ENCODE results near the gene CCT5. TPM values are rescaled to one million over a fixed set of nuclear protein-coding genes. Genes with fewer than 3 reads are reported as not detected.
"Not testable (repeated sequence)": the region's sequence is repeated elsewhere in the genome, so short reads cannot be mapped to it uniquely, and the experiment has no call there.

Gene CCT5
- total and polyA plus RNA-seq, 10 of the 15 experiments (the other 5 are each of a cell fraction or from before 2014, with no cell fraction given) = 376 to 637 (median 543) TPM

GRCh38 chr5:10246761-10247160 lies 3.3 kb upstream of the CCT5 start:
- WGBS (ENCODE audit: insufficient coverage, insufficient replicate concordance, low lambda C conversion rate, missing lambda C conversion rate) = 81% methylated on average over 3 of the region's 3 CpGs
- no peak for ATAC-seq
- BruUV-seq (replicated peaks) = no TSS peak
- TF ChIP-seq BRCA1 (IDR thresholded peaks at IDR 0.05; ENCODE audit: low read depth, low read length) = no peak
- Histone ChIP-seq H4K20me1 (ENCODE audit: control insufficient read depth, insufficient read depth) (no peaks in the 10 kb centered on the region), H3K9me3 (replicated peaks; ENCODE audit: control insufficient read depth, insufficient read depth, low read length) (no peaks in the 10 kb centered on the region), H3K4me1 (ENCODE audit: control insufficient read depth, insufficient read depth, low read length) (peaks cover 7% of the 10 kb centered on the region; the same call in 1 of the 2 replicates), H3K27me3 (replicated peaks in 1 of 2; ENCODE audit: control insufficient read depth in 2 of 2, insufficient read depth in 2 of 2, low read length in 1 of 2) (no peaks in the 10 kb centered on the region), H3K27ac (ENCODE audit: control insufficient read depth, insufficient read depth) (no peak overlapping the region), H3K9ac (ENCODE audit: control insufficient read depth, insufficient read depth, low read length) (no peak overlapping the region), H2AFZ (ENCODE audit: control insufficient read depth, low read depth, low read length) (no peak overlapping the region), H3K4me2 (ENCODE audit: control insufficient read depth, insufficient read depth) (no peak overlapping the region), H3K79me2 (ENCODE audit: control insufficient read depth, insufficient read depth, low read length) (peaks cover 39% of the 10 kb centered on the region), H3K36me3 (ENCODE audit: control insufficient read depth in 2 of 2, insufficient read depth in 2 of 2, low read length in 1 of 2) (0 out of 4 replicates have a peak, but pooled peaks cover 0 to 2% of the 10 kb centered on the region in 2 experiments), H3K4me3 (no peak overlapping the region)
- intact Hi-C loops (cut with micrococcal nuclease; ENCODE audit: unreplicated experiment) (no loop called here), in situ Hi-C loops (cut with MboI) (no loop called here)
- FAIRE-seq = no peak
- DNase-seq (ENCODE audit: low read depth, low spot score) = no peak
- ChIA-PET RAD21 (ENCODE audit: unreplicated experiment) (no interaction called here), SMC1A (ENCODE audit: uncharacterized antibody, unreplicated experiment) (interaction anchor here (0.6 kb wide), 1 partner anchor 1071 kb away, joined by 3 read pairs; no protein-coding TSS in a partner anchor), CTCF (interaction anchor here (0.7 to 1.3 kb wide), 3 partner anchors 37 to 111 kb away, joined by 3 read pairs; no protein-coding TSS in a partner anchor), POLR2A (no interaction called here)

DNA sequence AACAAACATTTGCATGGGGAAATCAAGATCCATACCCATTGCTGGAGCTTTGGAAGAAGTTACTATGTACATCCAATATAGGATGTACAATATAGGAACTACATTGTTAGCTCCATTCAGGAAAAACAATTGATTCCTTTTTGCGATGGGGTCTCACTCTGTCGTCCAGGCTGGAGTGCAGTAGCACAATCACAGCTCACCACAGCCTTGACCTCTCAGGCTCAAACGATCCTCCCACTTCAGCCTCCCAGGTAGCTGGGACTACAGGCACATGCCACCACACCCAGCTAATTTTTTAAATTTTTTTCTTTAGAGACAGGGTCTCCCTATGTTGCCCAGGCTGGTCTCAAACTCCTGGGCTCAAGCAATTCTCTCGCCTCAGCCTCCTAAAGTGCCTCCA lies 2.9 kb upstream of the CCT5 start:
- ATAC-seq; H3K27ac ChIP-seq (ENCODE audit: control insufficient read depth, insufficient read depth); H3K36me3 ChIP-seq (ENCODE audit: control insufficient read depth in 2 of 2, insufficient read depth in 2 of 2, low read length in 1 of 2); H3K4me1 ChIP-seq (ENCODE audit: control insufficient read depth, insufficient read depth, low read length); H4K20me1 ChIP-seq (ENCODE audit: control insufficient read depth, insufficient read depth); DNase-seq (ENCODE audit: low read depth, low spot score); intact Hi-C loops (cut with micrococcal nuclease; ENCODE audit: unreplicated experiment); BruUV-seq (replicated peaks); H3K27me3 ChIP-seq (replicated peaks in 1 of 2; ENCODE audit: control insufficient read depth in 2 of 2, insufficient read depth in 2 of 2, low read length in 1 of 2); SMC1A ChIA-PET (ENCODE audit: uncharacterized antibody, unreplicated experiment); in situ Hi-C loops (cut with MboI); POLR2A ChIA-PET; H3K9me3 ChIP-seq (replicated peaks; ENCODE audit: control insufficient read depth, insufficient read depth, low read length); H3K4me2 ChIP-seq (ENCODE audit: control insufficient read depth, insufficient read depth); FAIRE-seq; H3K9ac ChIP-seq (ENCODE audit: control insufficient read depth, insufficient read depth, low read length); H3K4me3 ChIP-seq; H2AFZ ChIP-seq (ENCODE audit: control insufficient read depth, low read depth, low read length); RAD21 ChIA-PET (ENCODE audit: unreplicated experiment): not testable (repeated sequence)
- 100% methylated on average over 4 of the region's 4 CpGs for WGBS (ENCODE audit: insufficient coverage, insufficient replicate concordance, low lambda C conversion rate, missing lambda C conversion rate)
- CTCF ChIA-PET = interaction anchor here (0.7 to 1.3 kb wide), 3 partner anchors 37 to 111 kb away, joined by 3 read pairs; no protein-coding TSS in a partner anchor
- H3K79me2 ChIP-seq (ENCODE audit: control insufficient read depth, insufficient read depth, low read length) = peaks cover 44% of the 10 kb centered on the region

Measured in GM12878 (cell line).